Activated naive CD4-positive, alpha-beta T cell treated with anti-CD3 and anti-CD28 coated beads, Interleukin-2, amount 50 U/mL, for 16 hours (primary cell): ENCODE data around the gene ANKLE2.
"Not testable (repeated sequence)": the region's sequence is repeated elsewhere in the genome, so short reads cannot be mapped to it uniquely, and the experiment has no call there.

Source experiments
- DNase-seq: peaks from one replicate; pipeline ENCODE4 v3.0.0-alpha.2; 2020

ANKLE2 gene

GRCh38 chr12:132761032-132761920 lies at the start of gene ANKLE2:
TSS of gene ANKLE2 (minus strand) at chr12:132761832. CDS start at chr12:132761798, 34 bp downstream.
- DNase-seq, result peak; percentile 70

- DNase-seq, result not testable (repeated sequence)
Measured at GRCh38 chr12:132809391-132809790, 47.8 kb upstream of the ANKLE2 start.

- DNase-seq, result no peak
Measured at GRCh38 chr12:132807295-132808092, 45.9 kb upstream of the ANKLE2 start.

GRCh38 chr12:132806857-132807256 lies 45.2 kb upstream of the ANKLE2 start:
- DNase-seq, result peak; percentile 44

GRCh38 chr12:132804426-132804861 lies 42.8 kb upstream of the ANKLE2 start:
- DNase-seq, result no peak

- no peak for DNase-seq
Measured at GRCh38 chr12:132803888-132804287, 42.3 kb upstream of the ANKLE2 start.

- no peak for DNase-seq
Measured at GRCh38 chr12:132803125-132803524, 41.5 kb upstream of the ANKLE2 start.

- no peak for DNase-seq
Measured at GRCh38 chr12:132801741-132802140, 40.1 kb upstream of the ANKLE2 start.

- DNase-seq, result no peak
Measured at GRCh38 chr12:132798836-132799235, 37.2 kb upstream of the ANKLE2 start.

GRCh38 chr12:132797820-132798570 lies 36.4 kb upstream of the ANKLE2 start:
- no peak for DNase-seq

- DNase-seq, result no peak
Measured at GRCh38 chr12:132795847-132796246, 34.2 kb upstream of the ANKLE2 start.

GRCh38 chr12:132791940-132792339 lies 30.3 kb upstream of the ANKLE2 start:
- DNase-seq, result not testable (repeated sequence)

GRCh38 chr12:132789099-132789471 lies 27.5 kb upstream of the ANKLE2 start:
- no peak for DNase-seq

GRCh38 chr12:132788375-132789098 lies 26.9 kb upstream of the ANKLE2 start:
- DNase-seq, result no peak

GRCh38 chr12:132787877-132788276 lies 26.2 kb upstream of the ANKLE2 start:
- DNase-seq, result no peak

GRCh38 chr12:132786192-132786591 lies 24.6 kb upstream of the ANKLE2 start:
- DNase-seq, result no peak

- DNase-seq, result no peak
Measured at GRCh38 chr12:132784580-132784979, 22.9 kb upstream of the ANKLE2 start.

GRCh38 chr12:132783917-132784531 lies 22.4 kb upstream of the ANKLE2 start:
- no peak for DNase-seq

GRCh38 chr12:132781938-132782337 lies 20.3 kb upstream of the ANKLE2 start:
- DNase-seq, result no peak

- no peak for DNase-seq
Measured at GRCh38 chr12:132779781-132780353, 18.2 kb upstream of the ANKLE2 start.

- DNase-seq, result no peak
Measured at GRCh38 chr12:132777614-132778013, 16.0 kb upstream of the ANKLE2 start.
